GM19328 (cell line): ENCODE results near the gene DOCK2.

ENCODE experiments used
- ATAC-seq: cut with Tn5 transposase; IDR thresholded peaks from one replicate; pipeline ENCODE4 v1.9.1; 2021; ENCODE audit warnings: mild to moderate bottlenecking, moderate library complexity; ENCODE audit not compliant: unreplicated experiment

Gene DOCK2

GRCh38 chr5:169881702-169882303 lies 244.7 kb downstream of the DOCK2 start:
- ATAC-seq, result no peak

GRCh38 chr5:169886033-169886432 lies 249.0 kb downstream of the DOCK2 start:
- ATAC-seq, result no peak

GRCh38 chr5:169886677-169887076 lies 249.6 kb downstream of the DOCK2 start:
- no peak for ATAC-seq

- no peak for ATAC-seq
Measured at GRCh38 chr5:169889572-169889971, 252.5 kb downstream of the DOCK2 start.

GRCh38 chr5:169893010-169893409 lies 255.9 kb downstream of the DOCK2 start:
- ATAC-seq, result no peak

- ATAC-seq, result no peak
Measured at GRCh38 chr5:169893571-169893970, 256.5 kb downstream of the DOCK2 start.

- no peak for ATAC-seq
Measured at GRCh38 chr5:169895926-169896325, 258.9 kb downstream of the DOCK2 start.

- no peak for ATAC-seq
Measured at GRCh38 chr5:169897481-169897880, 260.4 kb downstream of the DOCK2 start.

- ATAC-seq, result no peak
Measured at GRCh38 chr5:169901896-169902295, 264.8 kb downstream of the DOCK2 start.

- ATAC-seq, result no peak
Measured at GRCh38 chr5:169904059-169904458, 267.0 kb downstream of the DOCK2 start.

- no peak for ATAC-seq
Measured at GRCh38 chr5:169904508-169904907, 267.4 kb downstream of the DOCK2 start.

- ATAC-seq, result no peak
Measured at GRCh38 chr5:169905017-169905416, 267.9 kb downstream of the DOCK2 start.

- ATAC-seq, result no peak
Measured at GRCh38 chr5:169906745-169907649, 269.9 kb downstream of the DOCK2 start.

- no peak for ATAC-seq
Measured at GRCh38 chr5:169908864-169909263, 271.8 kb downstream of the DOCK2 start.

- no peak for ATAC-seq
Measured at GRCh38 chr5:169909945-169910344, 272.9 kb downstream of the DOCK2 start.

GRCh38 chr5:169910393-169910792 lies 273.3 kb downstream of the DOCK2 start:
- no peak for ATAC-seq

GRCh38 chr5:169911448-169912212 lies 274.6 kb downstream of the DOCK2 start:
- no peak for ATAC-seq

- no peak for ATAC-seq
Measured at GRCh38 chr5:169913479-169913878, 276.4 kb downstream of the DOCK2 start.

- no peak for ATAC-seq
Measured at GRCh38 chr5:169914766-169915165, 277.7 kb downstream of the DOCK2 start.

- ATAC-seq, result no peak
Measured at GRCh38 chr5:169917500-169917899, 280.4 kb downstream of the DOCK2 start.

GRCh38 chr5:169918228-169918627 lies 281.2 kb downstream of the DOCK2 start:
- no peak for ATAC-seq

- no peak for ATAC-seq
Measured at GRCh38 chr5:169920474-169920873, 283.4 kb downstream of the DOCK2 start.
